Activated CD8-positive, alpha-beta memory T cell treated with anti-CD3 and anti-CD28 coated beads, Interleukin-2, amount 50 U/mL, for 1 hour (primary cell): ENCODE data around the gene SH3RF3.
"Not testable (repeated sequence)": the region's sequence is repeated elsewhere in the genome, so short reads cannot be mapped to it uniquely, and the experiment has no call there.

Experiments used
- DNase-seq: peaks from one replicate; pipeline ENCODE4 v3.0.0-alpha.2; 2020; ENCODE audit errors: extremely low read depth

SH3RF3 gene

GRCh38 chr2:109523536-109524361 is 394.7 kb downstream of the SH3RF3 start:
- DNase-seq = no peak

GRCh38 chr2:109525836-109526235 is 396.8 kb downstream of the SH3RF3 start:
- DNase-seq = no peak

GRCh38 chr2:109526442-109526970 is 397.5 kb downstream of the SH3RF3 start:
- DNase-seq = no peak

GRCh38 chr2:109527079-109527478 is 398.1 kb downstream of the SH3RF3 start:
- no peak for DNase-seq

GRCh38 chr2:109527846-109528705 is 399.1 kb downstream of the SH3RF3 start:
- no peak for DNase-seq

GRCh38 chr2:109528811-109529501 is 400.0 kb downstream of the SH3RF3 start:
- DNase-seq = no peak

GRCh38 chr2:109529532-109530449 is 400.8 kb downstream of the SH3RF3 start:
- DNase-seq = no peak

GRCh38 chr2:109530712-109531111 is 401.7 kb downstream of the SH3RF3 start:
- DNase-seq = no peak

GRCh38 chr2:109531221-109531620 is 402.2 kb downstream of the SH3RF3 start:
- no peak for DNase-seq

GRCh38 chr2:109531896-109532727 is 403.1 kb downstream of the SH3RF3 start:
- no peak for DNase-seq

GRCh38 chr2:109532728-109533076 is 403.7 kb downstream of the SH3RF3 start:
- no peak for DNase-seq

- DNase-seq = no peak
These were observed 404.8 kb downstream of the SH3RF3 start for GRCh38 chr2:109533823-109534222.

GRCh38 chr2:109535217-109535946 is 406.4 kb downstream of the SH3RF3 start:
- no peak for DNase-seq

- not testable (repeated sequence) for DNase-seq
These were observed 407.6 kb downstream of the SH3RF3 start for GRCh38 chr2:109536556-109536955.

- no peak for DNase-seq
These were observed 408.7 kb downstream of the SH3RF3 start for GRCh38 chr2:109537565-109538222.

- DNase-seq = no peak
These were observed 409.5 kb downstream of the SH3RF3 start for GRCh38 chr2:109538546-109538945.

GRCh38 chr2:109542384-109542783 is 413.4 kb downstream of the SH3RF3 start:
- no peak for DNase-seq

GRCh38 chr2:109545828-109546713 is 417.1 kb downstream of the SH3RF3 start:
- no peak for DNase-seq
